ENCODE measurements around the gene ADCY10.

DNA sequence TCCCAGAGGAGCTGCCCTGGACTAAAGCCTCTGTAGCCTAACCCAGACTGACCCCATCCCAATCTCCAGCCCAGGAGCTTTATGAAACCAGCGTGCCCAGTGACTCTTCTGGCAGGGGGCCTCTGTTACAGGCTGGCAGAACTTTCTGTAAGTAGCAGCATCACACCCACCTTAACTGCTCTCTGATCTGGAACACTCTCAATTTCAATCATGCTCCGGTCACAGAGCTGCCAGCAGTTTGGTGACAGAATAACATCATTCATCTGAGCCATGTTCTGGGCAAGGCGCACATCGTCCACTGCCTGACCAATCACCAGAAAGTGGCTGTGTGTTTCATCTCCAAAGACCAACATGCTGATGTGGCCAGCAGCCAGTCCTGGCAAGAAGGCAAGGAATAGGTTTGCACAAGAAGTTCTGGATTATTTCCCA, 14.7 kb downstream of the ADCY10 start:
- TF ChIP-seq, protein P1, sequence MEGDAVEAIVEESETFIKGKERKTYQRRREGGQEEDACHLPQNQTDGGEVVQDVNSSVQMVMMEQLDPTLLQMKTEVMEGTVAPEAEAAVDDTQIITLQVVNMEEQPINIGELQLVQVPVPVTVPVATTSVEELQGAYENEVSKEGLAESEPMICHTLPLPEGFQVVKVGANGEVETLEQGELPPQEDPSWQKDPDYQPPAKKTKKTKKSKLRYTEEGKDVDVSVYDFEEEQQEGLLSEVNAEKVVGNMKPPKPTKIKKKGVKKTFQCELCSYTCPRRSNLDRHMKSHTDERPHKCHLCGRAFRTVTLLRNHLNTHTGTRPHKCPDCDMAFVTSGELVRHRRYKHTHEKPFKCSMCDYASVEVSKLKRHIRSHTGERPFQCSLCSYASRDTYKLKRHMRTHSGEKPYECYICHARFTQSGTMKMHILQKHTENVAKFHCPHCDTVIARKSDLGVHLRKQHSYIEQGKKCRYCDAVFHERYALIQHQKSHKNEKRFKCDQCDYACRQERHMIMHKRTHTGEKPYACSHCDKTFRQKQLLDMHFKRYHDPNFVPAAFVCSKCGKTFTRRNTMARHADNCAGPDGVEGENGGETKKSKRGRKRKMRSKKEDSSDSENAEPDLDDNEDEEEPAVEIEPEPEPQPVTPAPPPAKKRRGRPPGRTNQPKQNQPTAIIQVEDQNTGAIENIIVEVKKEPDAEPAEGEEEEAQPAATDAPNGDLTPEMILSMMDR (IDR thresholded peaks at IDR 0.05), result no peak
- TF ChIP-seq POLR2AphosphoS5 (IDR thresholded peaks at IDR 0.05; ENCODE audit: low read depth, low read length), result no peak
